GM19025 (cell line): Measurements from ENCODE around the gene RASSF3.
A peak's percentile ranks its signal among the peaks of the same experiment; 100 is the strongest.
"Not testable (repeated sequence)": the region's sequence is repeated elsewhere in the genome, so short reads cannot be mapped to it uniquely, and the experiment has no call there.

Experiments
- ATAC-seq: cut with Tn5 transposase; IDR thresholded peaks from one replicate; pipeline ENCODE4 v1.9.1; 2021; ENCODE audit warnings: mild to moderate bottlenecking, low read depth, moderate library complexity; ENCODE audit not compliant: unreplicated experiment

Gene RASSF3

DNA sequence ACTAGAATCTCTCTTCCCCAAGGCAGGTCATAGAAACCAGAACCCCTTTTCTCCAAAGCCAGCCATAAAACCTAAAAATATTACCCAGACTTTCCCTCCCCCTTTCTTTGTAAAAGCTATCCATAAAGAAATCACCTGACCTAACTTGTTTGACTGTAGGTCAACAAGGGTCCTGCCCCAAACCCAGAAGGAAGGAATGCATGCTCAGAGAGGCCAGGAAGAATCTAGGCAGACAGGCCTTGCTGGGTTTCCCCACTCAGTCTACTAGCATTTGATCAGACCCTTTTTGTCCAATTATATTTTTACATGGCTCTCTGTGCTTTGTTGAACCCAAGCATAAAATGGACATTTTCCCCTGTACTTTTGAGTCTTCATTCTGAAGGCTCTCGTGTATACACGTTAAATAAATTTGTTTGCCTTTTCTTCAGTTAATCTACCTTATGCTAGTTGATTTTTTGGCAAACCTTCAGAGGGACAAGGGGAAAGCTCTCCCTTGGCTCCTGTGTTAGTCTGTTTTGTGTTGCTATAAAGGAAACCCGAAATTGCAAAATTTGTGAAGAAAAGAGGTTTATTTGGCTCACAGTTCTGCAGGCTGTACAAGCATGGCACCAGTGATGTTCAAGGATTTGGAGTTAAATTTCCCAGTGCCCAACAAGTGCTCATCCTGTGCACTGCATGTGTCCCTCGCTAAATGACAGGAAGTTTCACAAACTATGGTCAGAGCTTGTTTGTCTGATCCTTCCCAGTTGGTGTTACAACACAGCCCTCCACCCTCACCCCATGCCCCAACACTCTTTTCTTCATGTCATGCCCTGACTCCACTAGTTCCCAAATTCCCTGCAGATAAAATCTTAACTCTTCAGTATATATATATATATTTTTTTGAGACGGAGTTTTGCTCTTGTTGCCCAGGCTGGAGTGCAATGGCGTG lies 14.2 kb upstream of the RASSF3 start:
- no peak for ATAC-seq

DNA sequence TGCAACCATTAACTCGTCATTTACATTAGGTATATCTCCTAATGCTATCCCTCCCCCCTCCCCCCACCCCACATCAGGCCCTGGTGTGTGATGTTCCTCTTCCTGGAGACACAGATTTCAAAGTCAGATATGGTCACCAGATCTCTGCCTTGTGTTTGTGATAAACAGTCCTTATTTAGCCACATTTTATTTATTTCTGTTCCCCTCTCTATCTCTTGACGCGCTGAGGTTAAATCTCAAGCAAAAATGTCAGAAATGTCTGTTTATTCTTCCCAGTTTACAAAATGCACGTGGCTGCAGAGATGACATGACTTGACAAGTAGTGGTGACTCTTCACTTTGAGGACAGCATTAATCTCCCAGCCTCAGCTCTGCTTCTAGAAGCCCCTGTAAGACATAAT lies 11.5 kb upstream of the RASSF3 start:
- ATAC-seq = no peak

DNA sequence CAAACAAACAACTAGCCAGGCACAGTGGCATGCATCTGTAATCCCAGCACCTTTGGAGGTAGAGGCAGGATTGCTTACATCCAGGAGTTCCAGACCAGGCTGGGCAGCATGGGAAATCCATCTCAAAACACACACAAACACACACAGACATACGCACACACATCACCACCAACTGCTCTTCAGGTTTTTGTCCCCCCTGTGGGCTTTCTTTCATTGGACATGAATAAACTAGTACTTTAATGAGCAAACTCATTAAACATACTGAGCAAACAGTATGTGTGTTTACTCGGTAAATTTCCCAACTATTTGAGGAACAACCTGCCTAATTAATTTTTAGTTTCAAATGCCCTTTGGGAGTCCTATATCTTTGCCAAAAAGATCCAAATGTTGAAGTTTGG lies 10.1 kb upstream of the RASSF3 start:
- ATAC-seq = no peak

DNA sequence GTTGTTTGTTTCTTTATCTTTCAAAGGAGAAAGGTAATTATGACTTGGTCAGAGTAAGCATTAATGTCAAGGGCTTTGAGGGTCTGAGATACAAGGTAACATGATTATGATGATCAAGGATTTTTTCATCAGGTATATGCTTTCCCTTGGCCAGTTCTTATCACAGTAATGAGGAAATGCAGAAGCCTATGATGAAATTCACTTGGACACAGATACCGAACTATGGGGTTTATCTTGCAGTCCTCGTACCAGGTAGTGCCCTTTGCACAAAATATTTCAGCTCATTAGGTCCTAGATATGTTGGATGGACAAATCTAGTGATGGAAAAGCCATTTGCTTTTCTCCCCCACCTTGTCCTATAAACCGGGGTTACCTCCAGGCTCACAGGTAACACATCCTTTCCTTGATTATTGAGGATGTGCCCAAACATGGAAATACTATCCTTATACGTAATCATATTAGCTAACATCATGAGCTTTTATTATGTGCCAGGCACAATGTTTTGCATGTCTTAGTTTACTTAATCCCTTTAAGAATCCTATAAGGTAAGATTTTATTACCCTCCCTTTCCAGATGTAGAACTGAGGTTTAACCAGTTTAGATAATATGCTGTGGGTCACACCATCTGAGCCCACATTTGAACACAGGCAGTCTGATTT lies 7.0 kb upstream of the RASSF3 start:
- no peak for ATAC-seq

DNA sequence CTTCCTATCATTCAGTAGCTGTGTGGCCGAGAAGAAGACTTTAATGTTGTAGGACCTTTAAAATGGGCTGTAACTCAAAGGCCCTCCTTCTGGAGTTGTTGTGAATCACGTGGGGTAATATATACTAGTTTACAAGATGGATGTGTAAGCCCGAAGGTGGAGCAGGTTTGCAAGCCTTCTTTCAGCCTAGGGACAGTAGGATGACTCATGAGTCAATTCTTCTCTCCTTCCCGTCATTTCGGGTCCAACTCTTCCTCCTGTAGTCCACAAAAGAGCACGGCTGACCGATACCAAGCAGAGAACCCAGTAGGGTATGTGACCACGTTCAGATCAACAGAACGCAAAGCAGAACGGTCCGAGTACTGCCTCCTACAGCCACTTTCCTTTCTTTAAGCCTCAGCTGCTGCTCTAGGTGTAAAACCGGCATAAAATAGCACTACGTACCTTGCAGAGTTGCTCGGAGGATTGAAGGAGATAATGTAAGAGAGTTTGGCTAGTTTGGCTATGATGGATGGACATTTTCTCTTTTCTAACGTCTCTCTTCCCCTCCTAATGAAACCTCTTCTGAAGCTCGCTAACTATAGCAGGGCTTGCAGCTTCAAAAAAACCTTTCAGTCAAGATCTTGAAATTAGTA lies 1.3 kb upstream of the RASSF3 start:
- no peak for ATAC-seq

DNA sequence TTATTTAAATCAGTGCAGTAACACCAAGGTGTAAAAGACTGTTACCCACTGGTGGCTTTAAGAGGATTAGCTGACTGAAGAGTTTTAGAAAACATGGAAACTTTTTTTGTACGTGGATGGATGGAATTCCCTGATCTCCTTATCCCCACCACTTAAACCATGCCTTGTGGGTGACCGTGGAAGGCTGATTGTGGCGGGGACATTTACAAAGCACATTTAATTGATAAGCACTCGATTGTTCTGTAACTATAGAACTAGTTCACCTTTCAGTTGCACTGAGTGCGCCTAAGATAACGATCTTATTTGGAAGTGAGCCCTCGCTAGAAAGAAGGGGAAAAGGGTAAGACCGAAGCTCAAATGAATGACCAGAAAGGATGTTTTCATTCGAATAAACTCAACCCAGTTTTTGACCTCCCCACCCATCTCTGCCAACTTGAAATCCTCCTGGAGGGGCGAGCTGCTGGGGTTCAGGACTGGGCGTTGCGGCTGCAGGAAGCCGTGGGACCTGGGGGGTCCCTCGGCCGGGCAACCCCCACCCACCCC lies 688 bp upstream of the RASSF3 start:
- no peak for ATAC-seq

DNA sequence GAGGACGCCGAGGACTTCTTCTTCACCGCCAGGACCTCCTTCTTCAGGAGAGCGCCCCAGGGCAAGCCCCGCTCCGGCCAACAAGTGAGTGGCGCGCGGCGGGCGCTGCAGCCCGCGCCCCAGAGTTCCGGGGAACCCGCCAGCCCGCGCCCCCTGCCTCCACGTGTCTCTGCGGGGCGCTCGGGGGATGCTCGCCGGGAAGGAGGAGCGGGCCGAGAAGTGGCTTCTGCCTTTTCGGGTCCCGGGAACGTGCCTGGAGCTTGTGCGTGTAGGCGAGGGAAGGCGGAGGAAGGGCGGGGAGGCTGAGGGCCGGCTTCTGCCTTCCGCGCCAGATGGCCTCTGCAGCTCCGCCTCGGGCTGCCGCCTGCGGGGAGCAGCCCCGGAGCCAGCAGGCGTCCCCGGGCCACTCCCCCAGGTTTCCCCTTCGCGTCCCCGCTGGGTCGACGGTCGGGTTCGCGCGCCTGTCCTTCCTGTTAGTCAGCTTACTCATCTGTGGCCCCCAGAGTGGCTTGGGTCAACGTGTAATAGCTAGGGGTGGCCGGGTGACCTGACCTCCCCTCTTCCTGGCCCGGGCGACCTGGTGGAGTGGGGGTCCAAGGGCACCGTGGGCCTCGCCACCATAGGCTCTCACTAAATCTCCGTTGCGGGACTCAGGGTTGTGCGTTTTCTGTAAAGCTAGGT lies 505 bp downstream of the RASSF3 start:
- peak; percentile 44 for ATAC-seq

DNA sequence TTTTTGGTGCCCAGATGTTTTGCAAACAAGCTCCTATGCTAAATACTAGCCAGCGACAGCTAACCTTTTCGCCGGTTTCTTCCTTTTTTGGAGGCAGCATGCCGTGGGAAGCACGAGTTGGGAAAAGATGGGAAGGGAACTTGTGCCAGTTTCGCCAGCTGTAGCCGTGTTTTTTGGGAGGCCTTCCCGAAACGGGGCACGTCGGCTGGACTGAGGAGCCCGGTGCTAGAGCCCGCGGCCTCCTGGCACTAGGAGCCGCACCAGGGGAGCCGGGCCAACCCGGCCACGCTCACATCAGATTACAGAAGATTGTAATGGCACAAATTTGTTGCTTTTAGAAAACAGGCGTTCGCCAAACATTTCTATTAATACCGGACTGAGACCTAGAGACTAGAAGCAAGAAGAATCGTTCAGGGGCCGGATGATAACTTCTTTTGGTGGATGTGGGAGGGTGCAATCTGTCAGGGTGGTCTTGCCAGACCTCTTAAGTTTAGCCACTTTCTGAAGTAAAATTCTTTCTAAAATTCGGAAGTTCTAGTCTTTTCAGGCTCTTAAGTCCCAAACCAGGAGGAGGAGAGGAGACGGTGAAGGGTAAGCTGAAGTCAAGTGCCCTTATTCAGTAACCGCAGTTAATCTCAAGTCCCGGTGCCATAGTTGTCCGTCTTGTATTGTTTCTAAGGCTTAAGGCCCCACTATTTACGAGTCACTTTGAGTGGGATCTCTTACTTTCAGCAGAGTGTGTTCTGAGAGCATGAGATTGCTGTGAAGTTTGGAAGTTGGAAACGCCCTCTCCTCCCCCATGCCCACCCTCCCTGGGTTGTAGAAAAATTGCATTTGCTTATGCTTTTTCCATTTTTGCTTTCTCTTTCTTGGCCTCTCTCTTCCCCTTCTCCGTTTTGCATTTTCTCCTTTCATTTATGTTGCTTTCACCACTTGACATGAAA lies 1.3 kb downstream of the RASSF3 start:
- no peak for ATAC-seq

DNA sequence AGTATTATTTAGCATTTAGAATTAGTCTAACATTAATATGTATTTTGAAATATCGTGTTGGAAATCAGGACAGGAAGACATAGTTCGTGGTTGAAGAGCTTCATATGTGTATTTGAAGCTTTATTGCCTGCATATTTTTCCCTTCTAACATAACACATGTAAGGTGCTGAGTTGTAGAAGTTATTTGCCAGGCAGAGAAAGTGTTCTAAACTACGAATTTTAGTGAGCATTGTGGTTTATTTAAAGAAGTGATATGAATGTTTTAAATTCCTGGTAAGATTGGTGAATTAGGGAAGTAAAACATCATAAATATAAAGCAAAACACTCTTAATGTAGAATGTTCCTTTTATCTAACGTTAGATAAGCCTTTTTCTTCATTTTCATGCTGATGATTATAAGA lies 2.5 kb downstream of the RASSF3 start:
- no peak for ATAC-seq

DNA sequence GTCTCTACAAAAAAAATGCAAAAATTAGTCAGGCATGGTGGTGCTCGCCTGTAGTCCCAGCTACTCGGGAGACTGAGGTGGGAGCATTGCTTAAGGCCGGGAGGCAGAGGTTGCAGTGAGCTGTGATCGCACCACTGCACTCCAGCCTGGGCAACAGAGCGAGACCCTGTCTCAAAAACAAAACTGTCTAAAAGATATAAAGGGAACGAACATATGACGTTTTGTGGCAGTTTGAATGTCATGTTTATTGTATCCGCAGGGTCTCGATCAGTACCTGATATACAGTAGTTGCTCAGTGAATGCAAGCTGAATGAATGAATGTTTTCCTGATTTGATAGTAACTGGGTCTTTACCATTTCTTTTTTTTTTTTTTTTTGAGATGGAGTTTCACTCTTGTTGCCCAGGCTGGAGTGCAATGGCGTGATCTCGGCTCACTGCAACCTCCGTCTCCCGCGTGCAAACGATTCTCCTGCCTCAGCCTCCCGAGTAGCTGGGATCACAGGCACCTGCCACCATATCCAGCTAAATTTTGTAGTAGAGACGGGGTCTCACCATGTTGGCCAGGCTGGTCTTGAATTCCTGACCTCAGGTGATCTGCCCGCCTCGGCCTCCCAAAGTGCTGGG lies 3.6 kb downstream of the RASSF3 start:
- ATAC-seq = not testable (repeated sequence)

DNA sequence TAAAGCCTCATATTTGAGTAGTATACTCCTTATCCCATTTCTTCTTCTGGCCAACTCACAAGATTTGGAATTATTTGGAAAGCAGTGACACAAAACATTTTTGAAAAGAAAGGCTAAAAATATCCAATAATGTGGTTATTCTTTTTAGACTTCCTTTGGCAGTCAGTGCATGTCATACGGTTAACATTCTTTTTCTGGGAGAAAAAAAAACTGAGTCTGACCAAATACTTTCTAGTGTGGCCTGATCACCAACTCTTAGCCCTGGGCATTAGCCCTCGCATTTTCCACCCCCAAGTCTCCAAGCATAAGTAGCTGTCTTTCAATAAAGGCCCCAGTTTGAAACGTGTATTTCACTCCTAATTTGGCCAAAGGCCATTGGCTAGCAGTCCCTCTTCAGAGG lies 5.9 kb downstream of the RASSF3 start:
- ATAC-seq = no peak

DNA sequence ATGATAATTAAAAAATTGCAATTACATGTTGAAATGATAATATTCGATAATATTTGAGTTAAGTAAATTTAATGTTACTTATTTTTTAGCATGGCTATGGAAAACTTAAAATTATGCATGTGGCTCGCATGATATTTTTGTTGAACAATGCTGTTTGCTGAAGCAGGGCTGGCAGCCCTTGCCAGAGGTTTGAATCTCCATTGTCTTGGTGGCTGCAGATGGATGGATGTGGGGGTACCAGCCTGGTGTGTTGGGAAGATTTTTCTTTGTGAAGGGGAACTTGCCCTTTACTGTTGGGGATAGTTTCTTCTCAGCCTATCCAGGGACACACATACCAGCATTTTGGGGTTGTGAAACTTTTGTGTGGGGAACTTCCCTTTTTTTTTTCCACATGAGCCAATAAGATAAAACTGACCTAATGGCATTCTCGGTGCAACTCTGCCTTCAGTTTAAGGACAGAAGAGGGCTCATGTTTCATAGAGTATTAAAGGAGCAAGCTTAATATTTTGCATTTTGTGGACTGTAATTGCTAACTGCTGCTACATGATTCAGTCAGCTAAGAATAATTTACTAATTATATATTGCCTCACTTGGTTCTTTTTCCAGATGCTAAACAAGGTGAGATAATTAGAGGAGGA lies 8.8 kb downstream of the RASSF3 start:
- ATAC-seq = peak; percentile 32

DNA sequence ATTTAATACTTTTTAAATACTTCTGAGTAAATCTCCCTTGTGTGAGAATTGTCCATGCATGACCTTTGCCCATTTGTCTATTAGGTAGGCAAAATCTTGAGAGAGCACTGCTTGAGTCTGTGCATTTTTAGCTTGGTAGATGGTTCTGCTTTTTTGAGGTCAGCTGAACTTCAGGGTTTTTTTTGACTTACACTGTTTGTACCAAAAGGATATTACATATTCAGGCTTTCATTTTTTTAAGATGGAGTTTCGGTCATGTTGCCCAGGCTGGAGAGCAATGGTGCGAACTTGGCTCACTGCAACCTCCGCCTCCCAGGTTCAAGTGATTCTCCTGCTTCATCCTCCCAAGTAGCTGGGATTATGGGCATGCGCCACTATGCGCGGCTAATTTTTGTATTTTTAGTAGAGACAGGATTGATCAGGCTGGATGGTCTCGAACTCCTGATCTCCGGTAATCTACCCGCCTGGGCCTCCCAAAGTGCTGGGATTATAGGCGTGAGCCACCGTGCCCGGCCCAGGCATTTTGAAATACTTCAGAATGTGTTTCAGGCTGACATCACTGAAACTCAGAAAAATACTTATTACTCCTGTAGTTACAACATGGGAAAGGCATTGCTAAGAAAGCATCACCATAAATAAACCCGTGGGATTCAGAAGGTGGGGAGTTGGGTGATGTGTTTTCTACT lies 11.1 kb downstream of the RASSF3 start:
- peak; percentile 71 for ATAC-seq

DNA sequence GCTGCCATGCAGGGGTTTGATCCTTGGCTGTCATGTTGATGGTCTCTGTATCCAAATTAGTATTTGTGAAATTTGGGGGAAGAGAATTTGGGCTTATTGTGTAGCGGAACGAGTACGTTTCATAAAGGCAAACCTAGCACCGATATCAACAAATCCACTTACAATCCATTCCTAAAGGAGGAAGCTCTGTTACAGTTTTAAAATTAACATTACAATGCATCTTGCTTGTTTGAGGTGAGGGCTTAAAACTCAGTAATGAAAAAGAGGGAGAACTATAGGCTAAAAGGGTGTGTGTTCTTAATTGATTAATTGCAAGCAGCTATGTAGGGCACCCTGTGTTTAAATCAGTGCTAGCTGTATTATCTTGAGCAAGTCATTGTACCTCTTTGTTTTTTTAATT lies 13.7 kb downstream of the RASSF3 start:
- no peak for ATAC-seq

DNA sequence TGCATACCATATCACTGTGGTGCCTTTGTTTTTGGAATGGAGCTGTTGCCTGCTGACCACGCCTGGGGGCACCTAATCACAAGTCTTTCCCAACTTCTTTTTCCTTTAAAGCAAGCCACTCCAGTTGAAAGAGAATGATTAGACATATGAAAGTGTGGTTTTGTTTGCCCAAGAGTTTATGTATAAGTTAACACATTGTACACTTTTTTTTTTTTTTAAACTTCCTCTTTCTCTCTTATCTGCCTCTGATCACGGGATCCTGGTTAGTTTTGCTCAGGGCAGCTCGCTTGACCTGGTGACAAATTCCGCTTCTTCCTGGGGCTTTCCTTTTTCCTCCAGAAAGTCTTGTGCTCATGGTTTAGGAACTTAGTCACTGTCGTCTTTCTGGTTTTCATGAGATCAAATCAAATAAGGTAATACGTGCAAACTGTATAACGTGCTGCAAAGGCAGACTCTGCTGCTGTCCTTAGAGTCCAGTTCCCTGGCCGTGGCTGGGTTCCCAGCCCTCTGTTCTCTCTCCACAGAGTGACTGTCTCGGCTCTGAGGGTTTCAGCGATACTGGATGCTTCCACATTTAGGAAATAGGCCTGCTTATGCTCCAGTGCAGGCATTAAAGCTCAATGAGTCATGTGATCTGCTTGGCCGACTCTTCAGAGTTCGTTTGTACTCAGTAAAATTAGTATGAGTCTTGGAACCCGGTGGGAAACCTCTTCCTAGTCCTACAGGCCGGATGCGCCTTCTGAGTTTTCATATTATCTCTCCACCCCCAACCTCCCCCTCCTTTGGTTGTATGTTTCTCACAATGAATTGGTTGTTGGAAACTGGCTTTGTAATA lies 15.2 kb downstream of the RASSF3 start:
- peak; percentile 37 for ATAC-seq

DNA sequence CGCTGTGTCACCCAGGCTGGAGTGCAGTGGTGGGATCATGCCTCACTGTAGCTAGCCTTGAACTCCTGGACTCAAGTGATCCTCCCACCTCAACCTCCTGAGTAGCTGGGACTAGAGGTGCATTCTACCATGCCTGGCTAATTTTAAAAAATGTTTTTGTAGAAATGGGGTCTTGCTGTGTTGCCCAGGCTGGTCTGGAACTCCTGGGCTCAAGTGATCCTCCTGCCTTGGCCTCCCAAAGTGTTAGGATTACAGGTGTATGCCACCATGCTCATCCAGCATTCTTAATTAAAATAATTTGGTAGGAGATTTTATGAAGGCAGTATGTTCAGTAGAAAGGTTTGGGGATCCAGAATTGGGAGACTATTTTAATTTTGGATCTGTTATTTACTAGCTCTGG lies 16.3 kb downstream of the RASSF3 start:
- ATAC-seq = not testable (repeated sequence)

DNA sequence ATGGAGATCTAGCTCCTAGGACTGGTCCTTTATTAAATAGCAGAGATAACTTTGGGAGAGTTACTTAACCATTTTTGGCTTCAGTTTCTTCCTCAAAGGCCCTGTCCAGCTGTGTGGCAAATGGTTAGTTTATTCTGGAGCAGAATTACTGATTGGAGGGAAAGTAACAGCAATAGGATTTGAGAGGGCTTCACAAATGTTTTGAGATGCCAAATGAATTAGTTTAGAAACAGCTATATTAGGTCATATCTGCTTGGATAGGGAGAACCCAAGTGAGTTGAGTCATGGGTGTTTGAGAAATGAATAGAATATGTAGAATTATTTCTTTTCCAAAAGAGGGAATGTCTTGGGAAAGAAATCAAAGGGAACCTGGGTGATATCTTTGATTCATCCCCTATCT lies 17.5 kb downstream of the RASSF3 start:
- ATAC-seq = no peak
